Activated gamma-delta T cell treated with anti-CD3 and anti-CD28 coated beads, Interleukin-2, amount 50 U/mL, for 16 hours (primary cell): Measurements from ENCODE around the gene SP140L.
"Not testable (repeated sequence)": the region's sequence is repeated elsewhere in the genome, so short reads cannot be mapped to it uniquely, and the experiment has no call there.

Experiments
- DNase-seq: peaks from one replicate; pipeline ENCODE4 v3.0.0-alpha.2; 2020; ENCODE audit warnings: low read depth

SP140L gene

GRCh38 chr2:230323385-230324106 is 3.4 kb upstream of the SP140L start:
- DNase-seq = no peak

- no peak for DNase-seq
Observed at GRCh38 chr2:230324503-230324902, 2.5 kb upstream of the SP140L start.

GRCh38 chr2:230325316-230326243 is 1.4 kb upstream of the SP140L start:
- no peak for DNase-seq

- no peak for DNase-seq
Observed at GRCh38 chr2:230327418-230328154, 593 bp downstream of the SP140L start.

GRCh38 chr2:230328155-230328458 is 1.1 kb downstream of the SP140L start:
- no peak for DNase-seq

- DNase-seq = no peak
Observed at GRCh38 chr2:230329946-230330605, 3.1 kb downstream of the SP140L start.

- no peak for DNase-seq
Observed at GRCh38 chr2:230330725-230331124, 3.7 kb downstream of the SP140L start.

GRCh38 chr2:230335461-230335863 is 8.5 kb downstream of the SP140L start:
- no peak for DNase-seq

- DNase-seq = no peak
Observed at GRCh38 chr2:230335864-230336506, 9.0 kb downstream of the SP140L start.

- DNase-seq = not testable (repeated sequence)
Observed at GRCh38 chr2:230341936-230342528, 15.0 kb downstream of the SP140L start.

- DNase-seq = not testable (repeated sequence)
Observed at GRCh38 chr2:230343041-230343624, 16.1 kb downstream of the SP140L start.

GRCh38 chr2:230343747-230344146 is 16.8 kb downstream of the SP140L start:
- DNase-seq = no peak

GRCh38 chr2:230346465-230346864 is 19.5 kb downstream of the SP140L start:
- DNase-seq = no peak

GRCh38 chr2:230346921-230347533 is 20.0 kb downstream of the SP140L start:
- no peak for DNase-seq

- DNase-seq = no peak
Observed at GRCh38 chr2:230347659-230348305, 20.8 kb downstream of the SP140L start.

GRCh38 chr2:230348787-230349186 is 21.8 kb downstream of the SP140L start:
- DNase-seq = no peak

- DNase-seq = no peak
Observed at GRCh38 chr2:230356084-230356483, 29.1 kb downstream of the SP140L start.

- DNase-seq = no peak
Observed at GRCh38 chr2:230358305-230358704, 31.3 kb downstream of the SP140L start.

GRCh38 chr2:230360028-230360427 is 33.0 kb downstream of the SP140L start:
- DNase-seq = no peak
